Measurements from ENCODE around the gene FLNB.

Gene FLNB

DNA sequence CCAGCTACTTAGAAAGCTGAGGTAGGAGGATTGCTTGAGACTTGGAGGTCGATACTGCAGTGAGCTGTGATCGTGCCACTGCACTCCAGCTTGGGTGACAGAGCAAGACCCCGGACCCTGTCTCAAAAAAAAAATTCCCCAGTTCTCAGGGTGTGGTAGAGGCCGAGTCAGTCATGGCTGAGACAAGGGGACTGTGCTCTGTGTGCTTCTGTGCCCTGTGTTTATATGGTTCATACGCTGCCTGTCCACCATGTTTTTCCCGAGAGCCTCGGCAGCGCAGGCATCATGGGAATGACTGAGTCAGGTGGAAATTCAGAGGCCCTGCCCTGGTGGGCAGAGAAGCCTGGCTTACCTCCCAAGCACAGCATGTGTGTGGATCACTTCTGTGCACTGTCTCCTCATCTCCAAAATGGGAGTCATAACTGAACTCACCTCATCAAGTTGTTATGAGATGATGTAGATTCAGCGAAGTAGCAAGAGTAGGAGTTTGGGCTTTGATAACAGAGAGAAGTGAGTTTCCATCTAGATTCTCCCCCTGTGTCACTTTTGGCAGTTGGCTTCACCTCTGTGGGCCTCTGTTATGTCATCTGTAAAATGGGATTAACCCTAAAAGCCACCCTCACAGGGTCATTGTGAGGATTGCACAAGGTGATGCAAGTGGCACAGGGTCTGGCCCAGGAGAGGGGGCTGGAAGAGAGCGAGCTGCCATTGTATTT lies 56.9 kb downstream of the FLNB start:
- TF ChIP-seq, protein P1, sequence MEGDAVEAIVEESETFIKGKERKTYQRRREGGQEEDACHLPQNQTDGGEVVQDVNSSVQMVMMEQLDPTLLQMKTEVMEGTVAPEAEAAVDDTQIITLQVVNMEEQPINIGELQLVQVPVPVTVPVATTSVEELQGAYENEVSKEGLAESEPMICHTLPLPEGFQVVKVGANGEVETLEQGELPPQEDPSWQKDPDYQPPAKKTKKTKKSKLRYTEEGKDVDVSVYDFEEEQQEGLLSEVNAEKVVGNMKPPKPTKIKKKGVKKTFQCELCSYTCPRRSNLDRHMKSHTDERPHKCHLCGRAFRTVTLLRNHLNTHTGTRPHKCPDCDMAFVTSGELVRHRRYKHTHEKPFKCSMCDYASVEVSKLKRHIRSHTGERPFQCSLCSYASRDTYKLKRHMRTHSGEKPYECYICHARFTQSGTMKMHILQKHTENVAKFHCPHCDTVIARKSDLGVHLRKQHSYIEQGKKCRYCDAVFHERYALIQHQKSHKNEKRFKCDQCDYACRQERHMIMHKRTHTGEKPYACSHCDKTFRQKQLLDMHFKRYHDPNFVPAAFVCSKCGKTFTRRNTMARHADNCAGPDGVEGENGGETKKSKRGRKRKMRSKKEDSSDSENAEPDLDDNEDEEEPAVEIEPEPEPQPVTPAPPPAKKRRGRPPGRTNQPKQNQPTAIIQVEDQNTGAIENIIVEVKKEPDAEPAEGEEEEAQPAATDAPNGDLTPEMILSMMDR (IDR thresholded peaks at IDR 0.05; ENCODE audit: borderline replicate concordance, insufficient read depth, low read depth, low read length): no peak
- H3K4me3 ChIP-seq (ENCODE audit: low read depth, low read length): no peak overlapping the region

DNA sequence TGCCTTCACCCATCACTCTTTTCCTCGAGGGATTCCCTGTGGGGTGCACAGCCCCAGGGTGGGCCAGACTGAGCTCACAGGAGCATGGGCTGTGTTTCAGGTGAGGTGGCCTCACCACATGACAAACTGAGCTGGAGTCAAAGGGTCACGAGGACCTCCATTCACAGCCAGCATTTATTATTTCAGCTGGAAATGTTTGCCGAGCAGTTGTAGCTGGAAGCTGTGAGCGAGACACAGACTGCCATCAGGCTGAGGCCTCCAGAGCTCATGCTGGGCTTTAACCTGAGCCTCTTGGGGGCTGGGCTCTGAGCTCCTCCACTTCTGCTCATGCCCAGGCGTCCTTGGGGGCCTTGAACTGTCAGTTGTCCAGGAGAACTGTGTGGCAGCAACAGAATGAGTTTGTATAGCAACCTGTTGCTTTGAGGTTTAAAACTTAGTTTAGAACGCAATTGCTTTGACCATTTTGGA lies 57.5 kb downstream of the FLNB start:
- H3K4me3 ChIP-seq (ENCODE audit: low read depth, low read length): no peak overlapping the region
- TF ChIP-seq, protein P1 (IDR thresholded peaks at IDR 0.05; ENCODE audit: borderline replicate concordance, insufficient read depth, low read depth, low read length): no peak

DNA sequence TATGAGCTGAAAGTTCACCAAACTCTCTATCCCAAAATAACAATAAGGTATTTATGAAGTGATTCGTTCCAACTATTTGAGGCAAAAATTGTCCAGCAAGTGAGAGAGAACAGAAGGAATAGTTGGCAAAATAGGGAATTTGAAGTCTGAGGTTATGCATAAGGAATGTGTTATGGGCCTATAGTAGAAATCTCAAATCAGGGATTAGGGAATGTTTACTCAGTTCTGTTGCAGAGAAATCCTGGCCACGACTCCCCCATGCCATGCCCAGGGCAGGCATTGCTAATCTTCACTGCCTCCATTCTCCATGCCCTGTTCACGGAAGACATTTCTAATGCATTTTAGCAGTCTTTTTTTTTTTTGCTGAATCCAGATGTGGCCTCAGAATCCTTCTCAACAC lies 58.6 kb downstream of the FLNB start:
- TF ChIP-seq, protein P1 (IDR thresholded peaks at IDR 0.05; ENCODE audit: borderline replicate concordance, insufficient read depth, low read depth, low read length): no peak
- H3K4me3 ChIP-seq (ENCODE audit: low read depth, low read length): no peak overlapping the region

DNA sequence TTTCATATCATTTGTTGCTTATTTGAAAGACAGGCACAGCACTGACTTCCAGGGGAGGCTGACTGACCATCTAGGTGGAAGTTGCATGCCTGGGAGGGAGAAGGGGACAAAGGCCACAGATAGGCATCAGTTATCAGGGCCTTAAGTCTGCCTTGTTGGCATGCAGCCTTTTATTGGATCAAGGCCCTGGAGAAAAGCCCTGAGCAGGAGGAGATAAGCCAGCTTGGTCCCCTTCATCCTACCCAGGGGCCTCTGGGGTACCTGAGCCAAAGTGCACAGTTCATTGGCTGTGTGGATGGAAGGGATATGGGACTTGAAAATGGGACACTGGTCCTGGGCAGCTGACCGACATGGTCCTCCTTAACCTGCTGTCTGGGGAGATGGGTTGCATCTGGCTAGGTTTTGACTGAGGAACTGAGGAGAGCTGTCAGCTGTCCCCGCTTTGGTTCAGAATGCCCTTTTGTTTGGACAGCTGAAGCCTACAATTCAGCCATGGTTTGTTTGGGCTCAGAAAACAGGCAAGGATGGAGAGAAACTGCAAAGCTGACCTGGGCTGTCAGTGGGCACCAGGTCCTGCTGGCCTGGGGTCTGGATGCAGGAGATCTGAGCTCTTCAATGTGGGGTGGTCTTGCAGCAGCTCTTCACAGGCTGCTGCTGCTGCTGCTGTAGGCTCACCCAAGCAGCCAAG lies 60.0 kb downstream of the FLNB start:
- H3K4me3 ChIP-seq (ENCODE audit: low read depth, low read length): no peak overlapping the region
- TF ChIP-seq, protein P1 (IDR thresholded peaks at IDR 0.05; ENCODE audit: borderline replicate concordance, insufficient read depth, low read depth, low read length): no peak

DNA sequence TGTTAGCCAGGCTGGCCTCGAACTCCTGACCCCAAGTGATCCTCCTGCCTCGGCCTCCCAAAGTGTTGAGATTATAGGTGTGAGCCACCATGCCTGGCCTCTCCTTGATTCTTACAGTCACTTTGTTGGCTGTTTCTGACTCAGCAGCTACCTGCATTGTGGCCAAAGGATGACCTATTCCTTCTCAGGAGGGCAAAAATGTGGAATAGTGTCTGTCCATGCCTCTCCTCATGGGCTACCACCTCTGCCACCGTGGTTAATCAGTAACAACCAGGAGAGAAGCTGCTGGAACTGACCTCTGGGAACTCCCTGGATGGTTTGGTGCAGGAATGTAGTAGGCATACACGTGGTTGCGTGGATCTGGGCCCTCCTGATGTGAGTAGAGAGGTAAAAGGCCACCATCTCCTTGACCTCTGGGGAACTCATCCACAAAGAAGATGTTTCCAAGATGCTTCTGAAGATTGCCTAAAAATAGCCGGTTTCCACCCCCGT lies 63.3 kb downstream of the FLNB start:
- H3K4me3 ChIP-seq (ENCODE audit: low read depth, low read length): no peak overlapping the region
- TF ChIP-seq, protein P1 (IDR thresholded peaks at IDR 0.05; ENCODE audit: borderline replicate concordance, insufficient read depth, low read depth, low read length): no peak

DNA sequence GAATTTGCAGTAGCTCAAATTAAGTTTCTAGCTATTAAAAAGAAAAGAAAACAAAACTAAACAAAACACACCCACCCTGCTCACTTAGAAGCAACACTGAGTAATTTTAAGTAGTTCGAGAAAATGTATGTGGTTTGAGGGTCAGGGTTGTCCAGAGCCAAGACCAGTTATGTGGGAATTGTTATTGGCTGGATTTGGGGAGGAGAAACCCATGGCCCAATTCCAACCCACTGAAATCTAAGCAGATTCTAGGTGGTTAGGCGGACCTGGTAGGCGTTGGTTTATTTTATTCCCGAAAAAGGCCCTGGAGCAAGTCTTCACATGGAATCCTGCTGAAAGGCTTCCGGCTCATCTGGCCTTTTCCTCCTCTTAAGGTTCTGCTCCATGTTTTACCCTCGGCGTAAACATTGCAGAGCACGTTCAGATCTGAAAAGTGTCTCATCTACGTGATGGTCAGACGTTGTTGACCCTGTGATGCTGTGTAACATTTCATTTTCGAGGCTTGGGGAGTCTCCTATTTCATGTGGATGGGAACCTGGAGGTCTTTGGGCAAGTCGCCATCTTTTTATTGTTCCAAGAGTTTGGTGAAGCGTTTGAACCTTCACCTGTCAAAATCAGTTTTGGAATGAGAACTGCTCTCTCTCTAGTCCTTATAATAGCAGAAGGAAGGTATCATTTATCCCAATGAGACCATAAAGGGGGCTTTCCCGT lies 64.0 kb downstream of the FLNB start:
- no peak overlapping the region for H3K4me3 ChIP-seq (ENCODE audit: low read depth, low read length)

More for the DNA sequence above, 64.0 kb downstream of the FLNB start:
- TF ChIP-seq, protein P1 (IDR thresholded peaks at IDR 0.05; ENCODE audit: borderline replicate concordance, insufficient read depth, low read depth, low read length): no peak
